Measurements from ENCODE around the gene AP2M1. TPM values are rescaled to one million over a fixed set of nuclear protein-coding genes. Genes with fewer than 3 reads are reported as not detected.
A peak's percentile ranks its signal among the peaks of the same experiment; 100 is the strongest.

The AP2M1 gene
- polyA plus RNA-seq, 1 donor from 2014 or later, result 551 TPM

DNA sequence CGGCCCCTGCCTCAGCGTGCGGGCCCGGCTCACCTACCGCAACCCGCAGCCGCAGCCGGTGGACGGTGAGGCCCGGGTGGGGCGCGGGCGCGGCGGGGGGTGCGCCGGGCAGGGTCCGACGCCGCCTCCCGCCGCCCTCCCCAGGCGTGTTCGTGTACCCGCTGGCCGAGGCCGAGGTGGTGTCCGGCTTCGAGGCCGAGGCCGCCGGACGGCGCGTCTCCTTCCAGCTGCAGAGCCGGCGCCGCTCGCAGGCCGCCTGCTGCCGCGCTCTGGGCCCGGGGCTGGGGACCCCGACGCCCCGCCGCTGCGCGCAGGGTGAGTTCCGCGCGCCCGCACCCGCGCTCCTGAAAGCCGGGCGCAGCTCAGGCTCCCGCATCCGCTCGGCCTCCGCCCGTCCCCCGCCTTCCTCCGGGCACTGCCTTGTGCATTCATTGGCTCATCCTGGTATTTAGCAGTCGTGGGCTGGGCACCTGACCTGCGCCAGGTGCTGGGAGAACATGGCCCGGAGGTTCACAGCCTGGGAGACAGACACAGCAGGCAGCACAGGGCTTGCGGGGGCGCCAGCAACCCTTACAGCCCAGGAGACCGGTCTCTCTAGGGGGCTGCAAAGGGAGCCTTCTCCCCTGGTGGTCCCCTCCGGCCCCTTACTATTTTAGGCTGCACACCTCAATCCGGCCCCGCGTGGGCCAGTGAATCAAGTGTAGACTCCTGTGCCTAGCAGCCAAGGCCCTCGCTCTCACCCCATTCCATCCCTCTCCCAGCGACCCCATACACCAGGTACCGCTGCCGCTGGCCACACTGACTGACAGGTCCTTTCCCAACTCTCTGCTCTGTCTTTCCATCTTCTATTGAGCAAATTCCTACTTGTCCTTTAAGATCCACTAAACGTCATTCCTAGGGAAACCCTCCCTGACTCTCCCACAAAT, 56.2 kb downstream of the AP2M1 start:
- H3K9me3 ChIP-seq (ENCODE audit: low read length), result no peaks in the 10 kb centered on the region
- H3K9me2 ChIP-seq (ENCODE audit: insufficient read depth, low read length), result no peaks in the 10 kb centered on the region
- no peaks in the 10 kb centered on the region for H4K20me1 ChIP-seq (ENCODE audit: insufficient read depth)
- H3K36me3 ChIP-seq (ENCODE audit: insufficient read depth, low read length), result no peaks in the 10 kb centered on the region
- H3K27ac ChIP-seq (ENCODE audit: low read length), result no peak overlapping the region
- H3K4me3 ChIP-seq (ENCODE audit: low read length), result peak overlapping the region; percentile 76
- peaks cover 74% of the 10 kb centered on the region for H3K27me3 ChIP-seq (ENCODE audit: insufficient read depth, low read depth, low read length)
- TF ChIP-seq REST (IDR thresholded peaks at IDR 0.05; ENCODE audit: borderline replicate concordance) (no peak), POLR2AphosphoS5 (IDR thresholded peaks at IDR 0.05) (no peak), EZH2 (IDR thresholded peaks at IDR 0.05; ENCODE audit: borderline replicate concordance, insufficient read depth, low read length, poor library complexity, severe bottlenecking) (no peak), RAD21 (conservative IDR thresholded peaks at IDR 0.05) (no peak), EP300 (conservative IDR thresholded peaks at IDR 0.05; ENCODE audit: poor library complexity, severe bottlenecking) (no peak), TAF1 (IDR thresholded peaks at IDR 0.05; ENCODE audit: low read depth) (no peak), SMC3 (conservative IDR thresholded peaks at IDR 0.05; ENCODE audit: poor library complexity) (no peak), MXI1 (conservative IDR thresholded peaks at IDR 0.05; ENCODE audit: poor library complexity, severe bottlenecking) (no peak)
- TF ChIP-seq, protein P1, sequence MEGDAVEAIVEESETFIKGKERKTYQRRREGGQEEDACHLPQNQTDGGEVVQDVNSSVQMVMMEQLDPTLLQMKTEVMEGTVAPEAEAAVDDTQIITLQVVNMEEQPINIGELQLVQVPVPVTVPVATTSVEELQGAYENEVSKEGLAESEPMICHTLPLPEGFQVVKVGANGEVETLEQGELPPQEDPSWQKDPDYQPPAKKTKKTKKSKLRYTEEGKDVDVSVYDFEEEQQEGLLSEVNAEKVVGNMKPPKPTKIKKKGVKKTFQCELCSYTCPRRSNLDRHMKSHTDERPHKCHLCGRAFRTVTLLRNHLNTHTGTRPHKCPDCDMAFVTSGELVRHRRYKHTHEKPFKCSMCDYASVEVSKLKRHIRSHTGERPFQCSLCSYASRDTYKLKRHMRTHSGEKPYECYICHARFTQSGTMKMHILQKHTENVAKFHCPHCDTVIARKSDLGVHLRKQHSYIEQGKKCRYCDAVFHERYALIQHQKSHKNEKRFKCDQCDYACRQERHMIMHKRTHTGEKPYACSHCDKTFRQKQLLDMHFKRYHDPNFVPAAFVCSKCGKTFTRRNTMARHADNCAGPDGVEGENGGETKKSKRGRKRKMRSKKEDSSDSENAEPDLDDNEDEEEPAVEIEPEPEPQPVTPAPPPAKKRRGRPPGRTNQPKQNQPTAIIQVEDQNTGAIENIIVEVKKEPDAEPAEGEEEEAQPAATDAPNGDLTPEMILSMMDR (IDR thresholded peaks at IDR 0.05; ENCODE audit: poor library complexity, severe bottlenecking), result no peak
- H3K9ac ChIP-seq (ENCODE audit: low read length), result no peak overlapping the region
- no peak overlapping the region for H2AFZ ChIP-seq (ENCODE audit: low read depth, low read length)
- no peak overlapping the region for H3K4me2 ChIP-seq (ENCODE audit: low read length)
- no peaks in the 10 kb centered on the region for H3K79me2 ChIP-seq (replicated peaks; ENCODE audit: insufficient read depth, low read length)
- no peaks in the 10 kb centered on the region for H3F3A ChIP-seq (ENCODE audit: insufficient read depth, low read length, poor library complexity, severe bottlenecking)

DNA sequence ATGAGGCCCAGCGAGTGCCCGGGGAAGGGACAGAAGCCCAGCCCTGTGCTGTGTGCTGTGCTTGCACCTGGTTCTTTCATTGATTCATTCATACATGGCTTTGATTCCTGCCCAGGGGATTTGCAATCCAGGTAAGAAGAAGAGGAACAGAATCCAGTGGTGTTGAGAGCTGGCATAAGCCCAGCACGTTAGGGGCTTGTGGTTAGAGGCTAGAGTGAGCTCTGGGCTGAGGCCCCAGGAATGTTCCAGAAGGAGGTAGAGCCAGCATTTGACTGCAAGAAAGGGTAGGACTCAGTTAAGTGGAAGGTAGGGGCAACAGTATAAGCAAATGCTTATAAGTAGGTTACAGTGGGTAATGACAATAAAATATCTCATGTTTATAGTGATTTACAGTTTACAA, 57.0 kb downstream of the AP2M1 start:
- Histone ChIP-seq H4K20me1 (ENCODE audit: insufficient read depth) (no peaks in the 10 kb centered on the region), H3K4me3 (ENCODE audit: low read length) (no peak overlapping the region), H3K4me2 (ENCODE audit: low read length) (no peak overlapping the region), H3K9me2 (ENCODE audit: insufficient read depth, low read length) (no peaks in the 10 kb centered on the region), H3K9me3 (ENCODE audit: low read length) (no peaks in the 10 kb centered on the region), H3K9ac (ENCODE audit: low read length) (no peak overlapping the region), H3K79me2 (replicated peaks; ENCODE audit: insufficient read depth, low read length) (no peaks in the 10 kb centered on the region), H3K36me3 (ENCODE audit: insufficient read depth, low read length) (no peaks in the 10 kb centered on the region), H3F3A (ENCODE audit: insufficient read depth, low read length, poor library complexity, severe bottlenecking) (no peaks in the 10 kb centered on the region), H3K27ac (ENCODE audit: low read length) (no peak overlapping the region), H3K27me3 (ENCODE audit: insufficient read depth, low read depth, low read length) (peaks cover 70% of the 10 kb centered on the region), H2AFZ (ENCODE audit: low read depth, low read length) (no peak overlapping the region)
- TF ChIP-seq RAD21 (conservative IDR thresholded peaks at IDR 0.05) (no peak), EZH2 (IDR thresholded peaks at IDR 0.05; ENCODE audit: borderline replicate concordance, insufficient read depth, low read length, poor library complexity, severe bottlenecking) (no peak), TAF1 (IDR thresholded peaks at IDR 0.05; ENCODE audit: low read depth) (no peak), MXI1 (conservative IDR thresholded peaks at IDR 0.05; ENCODE audit: poor library complexity, severe bottlenecking) (no peak), POLR2AphosphoS5 (IDR thresholded peaks at IDR 0.05) (no peak), EP300 (conservative IDR thresholded peaks at IDR 0.05; ENCODE audit: poor library complexity, severe bottlenecking) (no peak), SMC3 (conservative IDR thresholded peaks at IDR 0.05; ENCODE audit: poor library complexity) (no peak), REST (IDR thresholded peaks at IDR 0.05; ENCODE audit: borderline replicate concordance) (no peak)
- TF ChIP-seq, protein P1 (IDR thresholded peaks at IDR 0.05; ENCODE audit: poor library complexity, severe bottlenecking), result no peak
